ENCODE measurements around the gene CREB1.

The CREB1 gene

GRCh38 chr2:207540431-207540830 is 10.7 kb downstream of the CREB1 start:
- in situ Hi-C loops (cut with HindIII; ENCODE audit: low sequenced_read_pairs): no loop called here

DNA sequence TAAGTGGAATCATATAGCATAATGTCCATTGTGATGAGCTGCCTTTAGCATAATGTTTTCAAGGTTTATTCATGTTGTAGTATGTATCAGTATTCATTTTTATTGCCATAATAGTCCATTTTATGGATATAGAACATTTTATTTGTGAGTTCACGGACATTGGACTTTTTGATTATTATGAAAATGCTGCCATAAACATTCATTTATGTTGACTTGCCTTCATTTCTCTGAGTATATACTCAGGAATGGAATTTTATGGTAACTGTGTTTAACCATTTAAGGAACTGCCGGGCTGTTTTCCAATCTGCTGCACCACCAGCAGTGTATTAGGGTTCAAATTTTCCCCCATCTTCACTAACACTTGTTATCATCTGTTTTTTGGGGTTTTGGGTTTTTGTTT is 12.2 kb downstream of the CREB1 start:
- in situ Hi-C loops (cut with HindIII; ENCODE audit: low sequenced_read_pairs): no loop called here

GRCh38 chr2:207543272-207543671 is 13.5 kb downstream of the CREB1 start:
- in situ Hi-C loops (cut with HindIII; ENCODE audit: low sequenced_read_pairs): no loop called here

GRCh38 chr2:207546822-207547221 is 17.1 kb downstream of the CREB1 start:
- in situ Hi-C loops (cut with HindIII; ENCODE audit: low sequenced_read_pairs): no loop called here

DNA sequence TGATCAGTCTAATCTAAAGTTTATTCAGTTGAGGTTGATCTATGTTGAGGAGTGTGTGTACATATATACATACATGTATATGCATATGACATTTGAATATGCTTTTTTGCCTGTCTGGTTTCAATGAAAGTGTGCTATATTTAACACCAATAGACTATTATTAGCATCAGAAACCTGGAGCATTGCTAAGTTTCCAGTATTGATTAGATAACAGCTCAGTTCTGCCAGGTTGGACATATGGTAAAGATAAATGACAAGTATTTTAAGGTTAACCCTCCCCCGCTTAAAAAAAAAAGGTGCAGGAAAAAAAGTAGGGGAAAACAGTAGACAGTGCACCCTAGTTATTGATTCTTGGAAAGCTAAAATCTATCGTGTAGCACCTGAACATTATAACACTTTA is 19.4 kb downstream of the CREB1 start:
- in situ Hi-C loops (cut with HindIII; ENCODE audit: low sequenced_read_pairs): no loop called here

DNA sequence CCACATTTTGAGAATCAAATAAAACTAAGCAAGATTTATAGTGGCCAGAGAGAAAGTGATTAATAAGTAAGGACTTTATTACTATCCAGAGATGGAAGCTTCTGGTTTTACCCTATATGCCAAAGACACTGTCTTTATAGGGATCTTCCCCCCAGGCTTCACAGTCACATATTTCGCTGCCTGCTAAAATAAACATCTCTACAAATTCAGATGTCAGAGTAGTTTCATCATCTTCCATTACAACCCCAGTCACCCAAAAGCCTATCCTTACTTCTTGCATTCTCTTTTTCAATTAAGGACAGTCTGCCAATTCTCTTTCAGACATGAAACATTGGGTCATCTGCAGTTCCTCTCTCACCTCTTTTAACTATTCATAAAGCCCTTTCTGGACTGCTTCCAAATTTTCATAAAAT is 28.3 kb downstream of the CREB1 start:
- in situ Hi-C loops (cut with HindIII; ENCODE audit: low sequenced_read_pairs): no loop called here

GRCh38 chr2:207561386-207562080 is 31.8 kb downstream of the CREB1 start:
- in situ Hi-C loops (cut with HindIII; ENCODE audit: low sequenced_read_pairs): no loop called here

DNA sequence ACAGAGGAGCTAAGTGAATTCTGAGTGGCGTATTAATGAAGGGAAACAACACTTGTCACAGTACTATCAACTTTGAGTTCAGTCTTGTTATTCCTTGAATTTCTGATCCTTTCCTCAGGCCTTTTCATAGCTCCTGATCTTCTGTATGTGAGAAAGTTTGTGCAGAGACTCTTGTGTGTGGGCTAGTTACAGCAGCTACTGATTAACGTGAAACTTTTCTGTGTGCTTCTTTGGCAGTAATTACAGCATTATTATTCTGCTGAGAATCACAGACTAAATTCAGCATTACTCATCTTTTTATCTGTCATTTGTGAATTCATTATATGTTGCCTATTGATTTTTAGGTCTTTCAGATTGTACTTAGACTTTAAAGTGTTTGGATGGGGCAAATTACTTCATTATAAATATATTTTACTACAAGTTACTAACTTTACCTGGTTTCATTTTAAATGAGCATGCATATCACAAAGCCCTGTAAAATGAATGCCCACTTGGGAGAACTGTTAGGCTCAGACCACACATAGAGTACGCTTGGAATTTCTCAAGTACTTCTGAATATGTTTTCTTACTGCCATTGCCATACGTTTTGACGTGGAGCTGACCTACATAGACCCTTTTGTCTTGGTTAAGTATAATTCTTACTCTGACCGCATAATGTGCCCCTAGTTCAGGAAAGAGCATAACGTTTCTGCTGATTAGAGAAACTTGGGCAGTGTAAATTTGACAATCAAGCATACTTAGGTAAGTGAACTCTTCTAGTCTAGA is 36.2 kb downstream of the CREB1 start:
- in situ Hi-C loops (cut with HindIII; ENCODE audit: low sequenced_read_pairs): no loop called here

- in situ Hi-C loops (cut with HindIII; ENCODE audit: low sequenced_read_pairs): no loop called here
Observed at GRCh38 chr2:207567671-207568070, 37.9 kb downstream of the CREB1 start.

- in situ Hi-C loops (cut with HindIII; ENCODE audit: low sequenced_read_pairs): no loop called here
Observed at GRCh38 chr2:207571370-207571769, 41.6 kb downstream of the CREB1 start.

GRCh38 chr2:207584952-207585351 is 55.2 kb downstream of the CREB1 start:
- in situ Hi-C loops (cut with HindIII; ENCODE audit: low sequenced_read_pairs): no loop called here

- in situ Hi-C loops (cut with HindIII; ENCODE audit: low sequenced_read_pairs): no loop called here
Observed at GRCh38 chr2:207587305-207587704, 57.5 kb downstream of the CREB1 start.

DNA sequence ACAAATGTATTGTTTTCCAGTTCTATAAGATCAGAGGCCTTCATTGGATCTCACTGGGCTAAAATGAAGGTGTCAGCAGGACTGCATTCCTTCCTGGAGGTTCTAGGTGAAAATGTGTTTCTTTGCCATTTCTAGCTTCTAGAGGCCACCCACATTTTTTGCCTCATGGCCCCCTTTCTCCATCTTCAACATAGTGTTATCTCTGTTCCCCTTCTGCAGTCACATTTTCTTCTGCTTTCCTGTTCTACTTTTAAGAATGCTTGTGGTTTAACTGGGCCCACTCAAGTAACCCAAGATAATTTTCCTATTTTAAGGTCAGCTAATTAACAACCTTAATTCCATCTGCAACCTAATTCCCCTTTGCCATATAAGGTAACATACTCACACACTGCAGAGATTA is 59.4 kb downstream of the CREB1 start:
- in situ Hi-C loops (cut with HindIII; ENCODE audit: low sequenced_read_pairs): no loop called here

DNA sequence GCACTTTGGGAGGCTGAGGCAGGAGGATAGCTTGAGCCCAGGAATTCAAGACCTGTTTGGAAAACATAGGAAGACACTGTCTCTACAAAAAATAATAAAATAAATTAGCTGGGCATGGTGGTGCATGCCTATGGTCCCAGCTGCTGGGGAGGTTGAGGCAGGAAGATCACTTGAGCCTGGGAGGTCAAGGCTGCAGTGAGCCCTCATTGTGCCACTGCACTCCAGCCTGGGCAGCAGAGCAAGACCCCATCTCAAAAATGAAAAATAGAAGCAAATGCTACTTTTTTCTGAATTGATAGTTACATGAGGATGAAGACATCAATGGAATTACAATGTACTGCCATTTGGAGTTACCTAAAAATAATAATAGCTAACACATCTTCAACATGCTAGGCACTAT is 63.5 kb downstream of the CREB1 start:
- in situ Hi-C loops (cut with HindIII; ENCODE audit: low sequenced_read_pairs): no loop called here

DNA sequence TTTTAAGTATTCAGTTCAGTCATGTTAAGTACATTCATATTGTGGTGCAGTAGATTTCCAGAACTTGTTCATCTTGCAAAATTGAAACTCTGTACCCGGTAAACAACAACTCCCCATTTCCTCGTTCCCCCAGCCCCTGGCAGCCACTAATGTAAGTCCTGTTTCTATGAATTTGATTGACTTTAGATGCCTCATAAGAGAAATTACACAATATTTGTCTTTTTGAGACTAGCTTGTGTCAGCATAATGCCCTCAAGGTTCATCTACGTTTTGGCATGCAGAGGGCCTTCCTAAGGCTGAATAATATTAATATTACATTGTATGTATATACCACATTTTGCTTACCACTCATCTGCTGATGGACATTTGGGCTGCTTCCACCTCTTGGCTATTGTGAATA is 64.5 kb downstream of the CREB1 start:
- in situ Hi-C loops (cut with HindIII; ENCODE audit: low sequenced_read_pairs): no loop called here

- in situ Hi-C loops (cut with HindIII; ENCODE audit: low sequenced_read_pairs): no loop called here
Observed at GRCh38 chr2:207594731-207595130, 65.0 kb downstream of the CREB1 start.

- in situ Hi-C loops (cut with HindIII; ENCODE audit: low sequenced_read_pairs): no loop called here
Observed at GRCh38 chr2:207599636-207600035, 69.9 kb downstream of the CREB1 start.

GRCh38 chr2:207600231-207600630 is 70.5 kb downstream of the CREB1 start:
- in situ Hi-C loops (cut with HindIII; ENCODE audit: low sequenced_read_pairs): no loop called here

DNA sequence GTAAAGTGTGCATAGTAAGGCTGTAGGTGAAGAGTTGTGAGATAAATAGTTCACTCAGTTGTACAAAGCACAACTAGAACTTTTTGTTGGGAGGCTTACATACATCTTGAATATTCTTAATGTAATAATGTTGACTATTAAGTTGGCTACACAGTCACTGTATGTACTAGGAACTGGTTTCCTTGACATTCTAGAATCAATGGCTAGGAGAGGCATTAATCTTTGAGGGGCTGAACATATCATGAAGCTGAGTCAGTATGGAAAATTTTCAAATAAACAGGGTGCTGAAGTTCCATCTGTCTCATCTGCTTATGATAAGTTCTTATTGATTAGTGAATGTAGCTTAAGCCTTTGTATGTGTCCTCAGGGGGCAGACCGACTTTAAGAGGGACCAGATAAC is 72.0 kb downstream of the CREB1 start:
- in situ Hi-C loops (cut with HindIII; ENCODE audit: low sequenced_read_pairs): no loop called here

- in situ Hi-C loops (cut with HindIII; ENCODE audit: low sequenced_read_pairs): no loop called here
Observed at GRCh38 chr2:207603486-207603885, 73.7 kb downstream of the CREB1 start.

DNA sequence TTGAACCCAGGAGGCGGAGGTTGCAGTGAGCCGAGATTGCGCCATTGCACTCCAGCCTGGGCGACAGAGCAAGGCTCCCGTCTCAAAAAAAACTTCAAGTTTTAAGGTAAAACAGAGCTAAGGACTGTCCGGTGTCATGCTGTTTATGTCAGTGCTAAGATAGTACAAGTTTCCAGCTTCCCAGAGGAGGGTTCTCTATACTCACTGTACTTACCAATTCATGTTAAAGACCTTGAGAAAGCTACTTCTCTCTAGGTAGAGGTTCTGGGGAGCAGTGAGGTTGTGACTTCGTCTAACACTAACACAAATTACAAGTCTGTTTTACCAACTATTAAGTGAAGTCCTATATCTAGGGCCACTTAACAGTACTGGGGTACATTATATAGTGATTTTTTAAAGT is 76.6 kb downstream of the CREB1 start:
- in situ Hi-C loops (cut with HindIII; ENCODE audit: low sequenced_read_pairs): no loop called here

DNA sequence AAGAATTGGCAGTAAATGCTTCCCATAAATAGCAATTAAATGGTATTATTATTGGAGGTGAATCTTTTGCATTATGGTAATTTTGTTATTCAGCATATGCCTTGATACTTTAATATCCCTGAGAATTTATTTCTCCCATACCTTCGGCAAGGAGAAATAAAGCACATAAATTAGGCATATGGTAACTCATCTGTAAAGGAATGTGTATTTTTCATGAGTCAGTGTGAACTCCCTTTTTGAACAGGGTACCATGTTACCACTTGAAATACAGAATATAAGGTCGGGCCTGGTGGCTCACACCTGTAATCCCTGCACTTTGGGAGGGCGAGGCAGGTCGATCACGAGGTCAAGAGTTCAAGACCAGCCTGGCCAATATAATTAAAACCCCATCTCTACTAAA is 77.1 kb downstream of the CREB1 start:
- in situ Hi-C loops (cut with HindIII; ENCODE audit: low sequenced_read_pairs): no loop called here

GRCh38 chr2:207612714-207613113 is 83.0 kb downstream of the CREB1 start:
- in situ Hi-C loops (cut with HindIII; ENCODE audit: low sequenced_read_pairs): no loop called here

All from DLD1 (cell line).